MM.1S (cell line): ENCODE results near the gene EPN1.

Source experiments
- DNase-seq: peaks from one replicate; pipeline ENCODE4 v3.0.0-alpha.2; 2015
- H2AFZ ChIP-seq: fragments of 300-600 bp; sonication (generic); 2 replicates; pipeline ENCODE4 v1.6.0; 2016; ENCODE audit warnings: antibody characterized with exemption, low read length
- H3F3A ChIP-seq: fragments of 300-600 bp; sonication (generic); 2 replicates; pipeline ENCODE4 v1.6.1; 2016; ENCODE audit warnings: mild to moderate bottlenecking, antibody characterized with exemption, low read length, moderate library complexity, mixed read lengths; ENCODE audit not compliant: insufficient read depth
- H3K27ac ChIP-seq: fragments of 300-600 bp; sonication (generic); 2 replicates; pipeline ENCODE4 v1.5.1; 2016; ENCODE audit warnings: mild to moderate bottlenecking, low read length
- H3K27me3 ChIP-seq: fragments of 300-600 bp; sonication (generic); replicated peaks from 2 replicates; pipeline ENCODE4 v1.6.0; 2016; ENCODE audit warnings: low read length; ENCODE audit not compliant: insufficient read depth
- H3K36me3 ChIP-seq: fragments of 300-600 bp; sonication (generic); replicated peaks from 2 replicates; pipeline ENCODE4 v1.6.1; 2016; ENCODE audit warnings: mild to moderate bottlenecking, low read length, mixed read lengths; ENCODE audit not compliant: insufficient read depth
- H3K4me1 ChIP-seq: fragments of 300-600 bp; sonication (generic); 2 replicates; pipeline ENCODE4 v1.6.1; 2016; ENCODE audit warnings: low read length, mixed read lengths
- H3K4me2 ChIP-seq: fragments of 300-600 bp; sonication (generic); 2 replicates; pipeline ENCODE4 v1.6.0; 2016; ENCODE audit warnings: low read depth, low read length
- H3K4me3 ChIP-seq: fragments of 300-600 bp; sonication (generic); 2 replicates; pipeline ENCODE4 v1.5.1; 2016; ENCODE audit warnings: low read length, mixed read lengths
- H3K79me2 ChIP-seq: fragments of 300-600 bp; sonication (generic); 2 replicates; pipeline ENCODE4 v1.6.1; 2016; ENCODE audit warnings: mixed run types, low read length, mixed read lengths
- H3K9ac ChIP-seq: fragments of 300-600 bp; sonication (generic); 2 replicates; pipeline ENCODE4 v1.6.1; 2016; ENCODE audit warnings: low read length, mixed read lengths
- H3K9me2 ChIP-seq: fragments of 300-600 bp; sonication (generic); replicated peaks from 2 replicates; pipeline ENCODE4 v1.6.1; 2016; ENCODE audit warnings: mild to moderate bottlenecking, low read length, mixed read lengths; ENCODE audit not compliant: insufficient read depth
- H3K9me3 ChIP-seq: fragments of 300-600 bp; sonication (generic); replicated peaks from 2 replicates; pipeline ENCODE4 v1.6.1; 2016; ENCODE audit warnings: mild to moderate bottlenecking, low read length, mixed read lengths; ENCODE audit not compliant: insufficient read depth
- H4K20me1 ChIP-seq: fragments of 300-600 bp; sonication (generic); 2 replicates; pipeline ENCODE4 v1.6.1; 2016; ENCODE audit warnings: mild to moderate bottlenecking, low read length, moderate library complexity, mixed read lengths; ENCODE audit not compliant: insufficient read depth
- CTCF ChIP-seq: fragments of 300-600 bp; sonication (generic); IDR thresholded peaks from 2 replicates; pipeline ENCODE4 v1.5.1; 2016; ENCODE audit warnings: antibody characterized with exemption, low read length, mixed read lengths
- EZH2 ChIP-seq: fragments of 300-600 bp; sonication (generic); optimal IDR thresholded peaks from 2 replicates; pipeline ENCODE3; 2017; ENCODE audit warnings: low read depth, mild to moderate bottlenecking, antibody characterized with exemption, low read length, mixed read lengths
- EZH2phosphoT487 ChIP-seq: fragments of 300-600 bp; sonication (generic); IDR thresholded peaks from 2 replicates; pipeline ENCODE4 v1.6.1; 2018; ENCODE audit warnings: antibody characterized with exemption, low read length

Gene EPN1

GRCh38 chr19:55642153-55643002, 32.6 kb upstream of the EPN1 start:
- H3K4me3 ChIP-seq, result peak overlapping the region; percentile 90
- DNase-seq, result peak; percentile 33

GRCh38 chr19:55643003-55643886, 31.8 kb upstream of the EPN1 start, which contains the start of gene ZNF581:
TSS of gene ZNF581 (plus strand) at chr19:55643649. CDS start at chr19:55644572, 923 bp downstream.
- peaks cover 28% of the 10 kb centered on the region for H3K79me2 ChIP-seq
- peak within 1 kb of the TSS; percentile 97 for H3K4me2 ChIP-seq
- H3F3A ChIP-seq, result peaks cover 30% of the 10 kb centered on the region
- no peaks in the 10 kb centered on the region for H3K9me2 ChIP-seq
- peak within 1 kb of the TSS; percentile 46 for H3K27ac ChIP-seq
- H3K9me3 ChIP-seq, result no peaks in the 10 kb centered on the region
- peaks cover 28% of the 10 kb centered on the region for H3K4me1 ChIP-seq
- peak within 1 kb of the TSS; percentile 41 for H2AFZ ChIP-seq
- TF ChIP-seq EZH2 (no peak), CTCF (no peak), EZH2phosphoT487 (no peak)
- no peaks in the 10 kb centered on the region for H3K36me3 ChIP-seq
- H3K27me3 ChIP-seq, result no peaks in the 10 kb centered on the region
- H3K9ac ChIP-seq, result peak within 1 kb of the TSS; percentile 75
- H4K20me1 ChIP-seq, result no peaks in the 10 kb centered on the region
- DNase-seq, result peak; percentile 70
- H3K4me3 ChIP-seq, result peak within 1 kb of the TSS; percentile 90

More at GRCh38 chr19:55642153-55643002, 32.6 kb upstream of the EPN1 start:
- peaks cover 34% of the 10 kb centered on the region for H3K79me2 ChIP-seq
- H3K4me2 ChIP-seq, result peak overlapping the region; percentile 97
- H2AFZ ChIP-seq, result peak overlapping the region; percentile 41
- TF ChIP-seq CTCF, result no peak
- TF ChIP-seq EZH2, result no peak
- TF ChIP-seq EZH2phosphoT487, result no peak
- no peaks in the 10 kb centered on the region for H3K9me2 ChIP-seq
- H4K20me1 ChIP-seq, result no peaks in the 10 kb centered on the region
- H3K27me3 ChIP-seq, result no peaks in the 10 kb centered on the region
- H3K9me3 ChIP-seq, result no peaks in the 10 kb centered on the region
- peaks cover 33% of the 10 kb centered on the region for H3F3A ChIP-seq
- H3K4me1 ChIP-seq, result peaks cover 28% of the 10 kb centered on the region
- H3K27ac ChIP-seq, result peak overlapping the region; percentile 46; the same call in 1 of the 2 replicates
- H3K36me3 ChIP-seq, result no peaks in the 10 kb centered on the region
- peak overlapping the region; percentile 75 for H3K9ac ChIP-seq

GRCh38 chr19:55643887-55644176, 31.2 kb upstream of the EPN1 start:
- Histone ChIP-seq H3K27me3 (no peaks in the 10 kb centered on the region), H3F3A (peaks cover 24% of the 10 kb centered on the region), H3K36me3 (no peaks in the 10 kb centered on the region), H3K9me3 (no peaks in the 10 kb centered on the region), H2AFZ (no peak overlapping the region), H3K4me1 (peaks cover 28% of the 10 kb centered on the region), H3K4me3 (peak overlapping the region; percentile 90), H3K4me2 (peak overlapping the region; percentile 94), H4K20me1 (no peaks in the 10 kb centered on the region), H3K79me2 (peaks cover 25% of the 10 kb centered on the region), H3K27ac (no peak overlapping the region), H3K9ac (peak overlapping the region; percentile 75), H3K9me2 (no peaks in the 10 kb centered on the region)
- no peak for DNase-seq
- no peak for TF ChIP-seq EZH2
- no peak for TF ChIP-seq EZH2phosphoT487
